WI38 (cell line): Measurements from ENCODE around the gene FSIP1.

ENCODE experiments used
- H3K4me3 ChIP-seq: 2 replicates; pipeline ENCODE4 v1.5.1; 2011; ENCODE audit warnings: low read depth, mild to moderate bottlenecking, control low read depth, low read length
- CTCF ChIP-seq: IDR thresholded peaks from 2 replicates; pipeline ENCODE4 v1.5.1; 2012; ENCODE audit warnings: low read depth, mild to moderate bottlenecking, control low read depth, low read length

FSIP1 gene

GRCh38 chr15:39591141-39591895 is 191.3 kb downstream of the FSIP1 start:
- TF ChIP-seq CTCF, result no peak

DNA sequence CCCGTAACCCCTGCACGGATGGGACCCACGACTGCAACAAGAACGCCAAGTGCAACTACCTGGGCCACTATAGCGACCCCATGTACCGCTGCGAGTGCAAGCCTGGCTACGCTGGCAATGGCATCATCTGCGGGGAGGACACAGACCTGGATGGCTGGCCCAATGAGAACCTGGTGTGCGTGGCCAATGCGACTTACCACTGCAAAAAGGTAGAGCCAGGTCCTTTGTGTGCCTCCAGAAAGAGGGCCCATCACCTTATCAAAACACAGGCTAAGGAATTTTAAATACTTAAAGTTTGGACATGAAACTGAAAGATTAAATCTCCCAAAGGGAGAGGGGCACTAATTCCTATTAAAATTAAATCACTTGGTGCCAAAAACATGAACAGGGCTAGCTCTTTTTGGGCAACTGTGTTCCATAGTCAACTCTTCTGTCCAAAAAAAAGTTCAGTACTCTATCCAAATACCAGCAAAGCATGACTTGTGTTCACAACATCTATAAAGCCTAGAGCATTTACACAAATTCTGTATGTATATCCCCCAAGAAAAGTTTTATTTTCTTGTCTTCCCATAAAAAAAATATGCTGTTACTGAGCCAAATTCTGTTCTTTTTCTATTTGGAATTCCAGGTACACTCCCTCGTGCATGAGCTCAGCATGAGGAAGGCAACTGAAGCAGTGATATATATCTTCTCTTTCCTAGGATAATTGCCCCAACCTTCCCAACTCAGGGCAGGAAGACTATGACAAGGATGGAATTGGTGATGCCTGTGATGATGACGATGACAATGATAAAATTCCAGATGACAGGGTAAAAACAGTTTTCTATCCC is 192.6 kb downstream of the FSIP1 start:
- no peak for TF ChIP-seq CTCF
- H3K4me3 ChIP-seq, result no peak overlapping the region

More at GRCh38 chr15:39591141-39591895, 191.3 kb downstream of the FSIP1 start:
- H3K4me3 ChIP-seq, result no peak overlapping the region

- H3K4me3 ChIP-seq, result no peak overlapping the region
- no peak for TF ChIP-seq CTCF
Observed at GRCh38 chr15:39589193-39589814, 193.3 kb downstream of the FSIP1 start.

GRCh38 chr15:39588531-39589192 is 194.0 kb downstream of the FSIP1 start:
- no peak overlapping the region for H3K4me3 ChIP-seq
- no peak for TF ChIP-seq CTCF

DNA sequence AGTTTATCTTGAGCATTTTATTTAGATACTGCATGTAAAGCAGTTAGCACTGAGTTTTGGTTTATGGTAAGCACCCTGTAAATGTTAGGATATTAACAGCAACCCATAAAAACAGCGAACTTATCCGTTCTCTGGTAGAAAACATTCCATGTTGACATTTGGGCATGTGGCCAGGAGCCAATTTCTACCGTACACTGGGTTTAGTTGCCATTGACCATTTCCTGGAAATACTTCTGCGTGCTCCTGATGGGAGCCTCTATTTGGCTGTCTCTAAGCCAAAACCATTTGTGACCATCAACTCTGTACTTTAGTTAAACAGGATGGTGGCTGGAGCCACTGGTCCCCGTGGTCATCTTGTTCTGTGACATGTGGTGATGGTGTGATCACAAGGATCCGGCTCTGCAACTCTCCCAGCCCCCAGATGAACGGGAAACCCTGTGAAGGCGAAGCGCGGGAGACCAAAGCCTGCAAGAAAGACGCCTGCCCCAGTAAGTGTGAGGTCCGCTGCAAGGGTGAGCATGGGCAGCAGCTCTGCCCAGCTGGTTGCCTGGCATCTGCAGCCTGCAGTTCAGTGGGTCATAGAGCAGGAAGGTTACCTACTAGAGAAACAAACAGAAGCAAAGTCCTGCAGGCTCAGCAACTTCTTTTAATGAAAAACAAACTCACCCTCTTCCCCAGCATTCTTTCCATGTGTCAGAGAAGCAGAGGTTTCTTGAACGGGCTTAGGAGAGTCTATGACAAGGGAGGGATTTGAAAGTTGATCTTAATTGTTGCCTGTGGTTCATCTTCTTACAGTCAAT is 194.7 kb downstream of the FSIP1 start:
- no peak overlapping the region for H3K4me3 ChIP-seq
- TF ChIP-seq CTCF, result no peak

GRCh38 chr15:39587096-39587721 is 195.4 kb downstream of the FSIP1 start:
- no peak for TF ChIP-seq CTCF
- no peak overlapping the region for H3K4me3 ChIP-seq
